T-helper 2 cell treated with Interferon-gamma antibody and Interleukin-4, amounts not matched to agents 100 ng/mL and 5 ng/mL, for 36 hours (primary cell): ENCODE data around the gene KRTAP2-3. TPM values are rescaled to one million over a fixed set of nuclear protein-coding genes. Genes with fewer than 3 reads are reported as not detected.
"Not testable (repeated sequence)": the region's sequence is repeated elsewhere in the genome, so short reads cannot be mapped to it uniquely, and the experiment has no call there.

Experiments
- intact Hi-C: fragments of 100-400 bp; cut with micrococcal nuclease; formaldehyde crosslinking; loops from one replicate; pipeline ENCODE4 v1.15.1; 2023
- total RNA-seq: library from RNA; stranded (reverse); gene quantifications from 2 replicates; pipeline ENCODE4 v1.2.3, GENCODE V29; 2022

Gene KRTAP2-3
- total RNA-seq = not detected in 2 replicates

GRCh38 chr17:41060052-41060604 is at the start of gene KRTAP2-3:
Gene KRTAP2-3 (minus strand): TSS chr17:41060114. CDS start chr17:41060050, 64 bp downstream.
- intact Hi-C loops = no loop called here

DNA sequence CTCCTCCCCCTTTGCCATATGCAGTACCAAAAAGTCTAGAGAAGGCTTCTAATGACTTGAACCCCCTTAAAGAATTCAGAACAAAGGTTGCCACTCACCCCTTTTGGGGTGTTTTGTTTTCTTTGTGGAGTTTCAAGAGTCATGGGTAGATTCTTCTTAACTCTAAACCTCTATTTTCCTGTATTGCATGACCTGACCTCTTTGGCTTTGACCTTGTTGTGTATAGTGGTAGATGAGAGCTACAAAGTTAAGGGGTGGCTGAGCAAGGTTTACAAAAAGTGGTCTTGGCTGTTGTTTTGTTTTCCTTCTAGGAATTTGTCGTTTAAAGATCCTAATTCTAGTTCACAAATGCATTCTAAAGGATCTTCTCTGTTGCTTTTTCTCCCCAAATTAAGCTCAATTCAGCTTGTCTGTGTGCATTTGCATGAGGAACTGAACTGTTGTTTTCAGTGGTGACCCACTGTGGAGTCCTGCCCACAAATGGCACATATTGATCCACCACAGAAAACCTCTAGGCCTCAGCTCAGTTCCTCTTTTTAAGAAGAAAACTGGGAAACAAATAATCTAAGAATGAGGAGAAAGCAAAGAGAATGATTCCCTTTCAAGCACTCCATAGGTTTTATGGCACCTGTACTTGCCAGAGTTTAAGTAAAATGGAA is 48.9 kb upstream of the KRTAP2-3 start:
- intact Hi-C loops = not testable (repeated sequence)

DNA sequence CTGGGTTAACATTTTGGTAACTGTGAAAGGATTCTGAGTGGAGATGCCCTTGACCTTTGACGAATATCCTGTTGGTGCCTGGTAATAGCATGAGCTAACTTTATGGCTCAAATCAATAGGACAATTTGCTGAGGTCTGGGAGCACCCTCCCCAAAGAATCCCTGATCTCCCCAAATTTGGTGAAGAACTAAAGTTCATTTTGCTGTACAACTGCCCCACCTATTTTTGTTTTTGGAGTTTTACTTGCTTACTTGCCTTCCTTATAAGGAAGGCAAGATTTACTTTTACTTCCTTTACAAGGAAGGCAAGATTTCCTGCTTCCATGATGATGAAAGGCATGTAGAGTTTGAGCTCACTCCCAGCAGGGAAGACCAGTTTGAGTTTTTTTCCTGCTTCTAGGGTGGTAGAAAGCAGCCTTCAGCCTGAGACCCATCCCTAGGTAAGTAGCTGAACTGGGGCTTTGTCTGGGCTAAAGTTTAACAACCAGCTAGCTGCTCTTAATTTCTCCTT is 48.1 kb upstream of the KRTAP2-3 start:
- intact Hi-C loops = loop anchor here (1.0 kb wide), 1 partner anchor 21 kb away; no protein-coding TSS in a partner anchor

DNA sequence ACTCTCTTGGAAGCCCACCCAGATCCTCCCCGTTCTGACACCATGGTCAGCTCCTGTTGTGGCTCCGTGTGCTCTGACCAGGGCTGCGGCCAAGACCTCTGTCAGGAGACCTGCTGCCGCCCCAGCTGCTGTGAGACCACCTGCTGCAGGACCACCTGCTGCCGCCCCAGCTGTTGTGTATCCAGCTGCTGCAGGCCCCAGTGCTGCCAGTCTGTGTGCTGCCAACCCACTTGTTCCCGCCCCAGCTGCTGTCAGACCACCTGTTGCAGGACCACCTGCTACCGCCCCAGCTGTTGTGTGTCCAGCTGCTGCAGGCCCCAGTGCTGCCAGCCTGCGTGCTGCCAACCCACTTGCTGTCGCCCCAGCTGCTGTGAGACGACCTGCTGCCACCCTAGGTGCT is 45.4 kb upstream of the KRTAP2-3 start, which contains the start of gene KRTAP4-9:
Gene KRTAP4-9, plus strand, starts transcription at position 43 of the 400 bp plus-strand sequence. Its CDS starts 0 bp downstream, at position 43.
- intact Hi-C loops = not testable (repeated sequence)

GRCh38 chr17:41104386-41105038 is 44.6 kb upstream of the KRTAP2-3 start:
- intact Hi-C loops = not testable (repeated sequence)

DNA sequence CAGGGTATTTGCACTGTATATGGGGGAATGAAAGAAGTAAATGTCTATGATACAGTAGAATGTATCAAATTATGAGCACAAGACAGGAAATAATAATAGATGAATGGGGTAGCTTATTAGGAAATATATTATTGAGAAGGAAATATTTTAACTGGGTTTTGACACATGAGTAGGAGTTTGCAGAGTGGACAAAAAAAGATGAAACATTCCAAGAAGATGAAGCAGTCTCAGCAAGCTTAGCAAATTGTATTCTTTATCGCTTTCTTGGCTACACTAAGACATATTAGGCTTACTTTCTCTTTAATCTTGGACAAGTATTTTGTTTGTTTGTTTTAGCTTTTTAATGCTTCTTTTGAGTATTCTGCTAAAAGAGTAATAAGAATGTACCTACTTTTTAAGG is 44.0 kb upstream of the KRTAP2-3 start:
- intact Hi-C loops = no loop called here

DNA sequence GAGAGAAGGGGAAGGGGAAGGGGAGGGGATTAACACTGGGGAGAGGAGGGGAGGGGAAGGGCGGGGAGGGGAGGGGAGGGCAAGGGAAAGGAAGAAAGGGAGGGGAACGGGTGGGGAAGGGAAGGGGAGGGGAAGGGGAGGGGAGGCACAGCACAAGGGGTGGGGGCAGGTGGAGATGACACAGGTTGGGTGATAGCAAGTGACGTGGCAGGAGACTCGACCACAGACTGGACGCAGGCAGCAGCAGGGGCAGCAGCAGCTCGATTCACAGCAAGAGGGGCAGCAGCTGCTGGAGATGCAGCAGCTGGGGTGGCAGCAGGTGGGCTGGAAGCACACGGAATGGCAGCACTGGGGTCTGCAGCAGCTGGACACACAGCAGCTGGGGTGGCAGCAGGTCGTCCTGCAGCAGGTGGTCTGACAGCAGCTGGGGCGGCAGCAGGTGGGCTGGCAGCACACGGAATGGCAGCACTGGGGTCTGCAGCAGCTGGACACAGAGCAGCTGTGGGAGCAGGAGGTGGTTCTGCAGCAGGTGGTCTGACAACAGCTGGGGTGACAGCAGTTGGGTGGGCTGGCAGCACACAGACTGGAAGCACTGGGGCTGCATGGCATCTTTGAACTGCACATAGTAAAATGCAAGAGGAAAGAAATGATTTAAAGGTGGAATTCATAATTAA is 41.8 kb upstream of the KRTAP2-3 start, which contains the start of gene KRTAP4-16:
Gene KRTAP4-16, minus strand, starts transcription at position 624 of the 674 bp plus-strand sequence. Its CDS starts 0 bp downstream, at position 624.
- intact Hi-C loops = no loop called here

DNA sequence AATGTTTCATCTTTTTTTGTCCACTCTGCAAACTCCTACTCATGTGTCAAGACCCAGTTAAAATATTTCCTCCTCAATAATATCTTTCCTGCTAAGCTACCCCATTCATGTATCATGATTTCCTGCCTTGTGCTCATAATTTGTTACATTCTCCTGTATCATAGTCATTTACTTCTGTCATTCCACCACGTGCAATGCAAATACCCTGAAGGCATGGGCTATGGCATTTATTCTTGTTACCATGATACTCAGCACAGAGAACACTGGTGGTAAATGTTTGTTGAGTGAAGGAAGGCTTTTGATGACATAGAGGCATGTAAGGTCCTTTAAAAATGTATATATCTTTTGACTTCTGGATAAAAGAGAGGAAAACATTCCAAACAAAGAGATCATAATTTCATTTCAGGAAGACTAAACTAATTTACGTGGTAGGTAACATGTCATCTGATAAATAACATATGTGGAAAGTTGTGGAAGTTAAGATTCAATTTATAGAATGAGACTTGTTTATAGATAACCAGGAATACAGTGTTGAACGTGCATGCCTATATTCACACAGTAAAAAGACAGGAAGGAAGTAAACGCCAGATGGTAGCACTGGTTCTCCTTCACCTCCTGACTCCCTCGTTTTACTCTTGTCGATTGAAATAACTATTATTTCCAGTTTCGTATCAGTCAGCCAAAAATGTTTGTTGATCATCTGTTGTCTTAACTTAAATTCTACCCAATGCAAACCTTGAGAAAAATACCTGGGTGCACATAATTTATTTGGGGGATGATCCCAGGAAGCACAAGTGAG is 40.0 kb upstream of the KRTAP2-3 start:
- intact Hi-C loops = not testable (repeated sequence)

GRCh38 chr17:41098481-41098880 is 38.6 kb upstream of the KRTAP2-3 start:
- intact Hi-C loops = no loop called here

GRCh38 chr17:41098042-41098441 is 38.1 kb upstream of the KRTAP2-3 start, which contains the start of gene KRTAP4-8:
Gene KRTAP4-8 (minus strand): TSS chr17:41098142. CDS start chr17:41098084, 58 bp downstream.
- intact Hi-C loops = no loop called here

DNA sequence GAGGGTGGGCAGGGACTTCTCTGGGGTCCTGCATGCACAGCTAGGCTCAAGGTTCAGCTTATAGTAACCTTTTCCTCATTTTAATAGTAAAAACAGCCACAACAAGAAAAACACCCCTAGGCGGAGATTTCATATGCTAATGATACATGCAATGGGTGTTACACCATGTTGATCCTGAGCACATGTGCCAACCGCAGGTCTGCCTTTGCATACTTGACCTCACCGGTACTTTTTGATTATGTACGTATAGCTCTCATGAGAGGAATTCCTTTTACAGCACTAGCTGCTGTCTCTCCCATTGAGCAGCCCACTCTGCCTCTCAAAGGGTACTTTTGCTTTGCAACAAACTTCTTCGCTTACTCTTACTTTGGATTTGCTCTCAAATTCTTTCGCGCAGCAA is 36.1 kb upstream of the KRTAP2-3 start:
- intact Hi-C loops = no loop called here

GRCh38 chr17:41088760-41089352 is 28.9 kb upstream of the KRTAP2-3 start:
- intact Hi-C loops = not testable (repeated sequence)

DNA sequence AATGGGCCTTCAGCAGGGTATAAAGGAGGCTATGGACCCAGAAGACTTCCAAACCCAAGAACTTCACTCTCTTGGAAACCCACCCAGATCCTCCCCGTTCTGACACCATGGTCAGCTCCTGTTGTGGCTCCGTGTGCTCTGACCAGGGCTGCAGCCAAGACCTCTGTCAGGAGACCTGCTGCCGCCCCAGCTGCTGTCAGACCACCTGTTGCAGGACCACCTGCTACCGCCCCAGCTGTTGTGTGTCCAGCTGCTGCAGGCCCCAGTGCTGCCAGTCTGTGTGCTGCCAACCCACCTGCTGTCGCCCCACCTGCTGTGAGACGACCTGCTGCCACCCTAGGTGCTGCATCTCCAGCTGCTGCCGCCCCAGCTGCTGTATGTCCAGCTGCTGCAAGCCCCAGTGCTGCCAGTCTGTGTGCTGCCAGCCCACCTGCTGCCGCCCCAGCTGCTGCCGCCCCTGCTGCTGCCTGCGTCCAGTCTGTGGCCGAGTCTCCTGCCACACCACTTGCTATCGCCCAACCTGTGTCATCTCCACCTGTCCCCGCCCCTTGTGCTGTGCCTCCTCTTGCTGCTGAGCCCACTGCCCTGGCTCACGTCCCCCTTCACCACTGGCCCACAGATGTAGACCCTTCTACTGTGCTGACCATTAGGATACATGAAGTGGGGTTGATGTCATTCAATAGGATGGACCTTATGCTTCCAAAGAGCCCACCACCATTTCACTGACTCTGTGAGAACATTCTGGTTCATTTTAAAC is 24.4 kb upstream of the KRTAP2-3 start, which contains the start of gene KRTAP4-7:
Gene KRTAP4-7, plus strand, starts transcription at position 51 of the 757 bp plus-strand sequence. Its CDS starts 57 bp downstream, at position 108.
- intact Hi-C loops = not testable (repeated sequence)

- intact Hi-C loops = not testable (repeated sequence)
Measured at GRCh38 chr17:41083427-41083826, 23.5 kb upstream of the KRTAP2-3 start.

GRCh38 chr17:41082626-41083025 is 22.7 kb upstream of the KRTAP2-3 start:
- intact Hi-C loops = no loop called here

DNA sequence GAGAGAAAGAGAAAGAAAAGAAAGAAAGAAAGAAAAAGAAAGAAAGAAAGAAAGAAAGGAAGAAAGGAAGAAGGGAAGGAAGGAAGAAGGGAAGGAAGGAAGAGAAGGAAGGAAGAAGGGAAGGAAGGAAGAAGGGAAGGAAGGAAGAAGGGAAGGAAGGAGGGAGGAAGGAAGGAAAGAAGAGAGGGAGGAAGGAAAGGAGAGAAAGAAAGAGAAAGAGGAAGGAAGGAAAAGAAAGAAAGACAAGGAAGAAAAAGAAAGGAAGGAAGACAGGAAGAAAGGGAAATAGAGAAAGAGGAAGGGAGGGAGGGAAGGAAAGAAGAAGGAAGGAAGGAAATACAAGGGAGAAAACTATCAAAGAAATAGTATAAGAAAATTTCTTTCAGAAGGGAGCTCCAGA is 16.9 kb upstream of the KRTAP2-3 start:
- intact Hi-C loops = no loop called here

DNA sequence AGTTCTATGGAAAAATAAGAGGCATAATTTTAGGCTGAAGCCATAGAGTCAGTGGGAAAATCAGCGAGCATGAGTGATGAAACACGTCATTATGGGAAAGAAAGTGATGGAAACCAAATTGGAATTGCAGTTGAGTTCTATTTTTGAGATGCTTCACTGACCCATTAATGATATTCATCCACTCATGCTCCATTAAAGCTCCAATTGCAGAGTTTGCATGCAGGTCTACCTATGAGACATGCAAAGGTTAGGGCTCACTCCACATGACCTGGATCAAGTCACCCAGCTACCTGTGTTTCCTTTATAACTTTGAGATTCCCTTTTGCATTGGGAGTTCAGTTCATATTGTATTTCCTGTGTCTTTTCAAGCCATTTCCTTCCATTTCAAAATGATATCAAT is 13.8 kb upstream of the KRTAP2-3 start:
- intact Hi-C loops = no loop called here

DNA sequence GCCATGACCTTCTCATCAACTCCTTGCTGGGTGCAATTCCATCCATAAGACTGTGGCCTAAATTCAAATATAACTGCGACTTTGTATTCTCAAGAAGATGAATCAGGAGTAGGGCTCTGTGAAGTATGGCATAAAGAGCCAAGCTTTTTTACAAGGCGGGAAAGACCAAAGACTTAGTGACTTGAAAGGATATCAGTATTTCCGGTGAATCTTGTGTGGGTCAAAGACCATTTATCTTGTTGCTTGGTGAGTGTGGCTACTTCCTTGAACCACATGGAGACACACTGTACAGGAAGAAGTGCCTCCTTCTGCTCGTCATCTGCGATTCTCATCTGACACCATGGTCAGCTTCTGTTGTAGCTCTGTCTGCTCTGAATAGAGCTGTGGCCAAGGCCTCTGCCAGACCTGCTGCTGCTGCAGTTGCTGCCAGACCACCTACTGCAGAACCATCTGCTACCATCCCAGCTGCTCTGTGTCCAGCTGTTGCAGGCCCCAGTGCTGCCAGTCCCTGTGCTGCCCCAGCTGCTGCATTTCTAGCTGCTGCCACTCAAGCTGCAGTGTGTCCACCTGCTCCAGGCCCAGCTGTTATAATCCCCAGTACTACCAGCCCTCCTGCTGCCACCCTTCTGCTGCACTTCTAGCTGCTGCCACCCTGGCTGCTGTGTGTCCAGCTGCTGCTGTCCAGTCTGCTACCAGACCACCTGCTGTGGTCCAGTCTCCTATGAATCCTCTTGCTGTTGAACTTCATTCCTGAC is 11.9 kb upstream of the KRTAP2-3 start:
- intact Hi-C loops = no loop called here

- intact Hi-C loops = no loop called here
Measured at GRCh38 chr17:41069031-41069430, 9.1 kb upstream of the KRTAP2-3 start.
